Measurements from ENCODE around the gene TPP1. TPM values are rescaled to one million over a fixed set of nuclear protein-coding genes. Genes with fewer than 3 reads are reported as not detected.

TPP1 gene
- total RNA-seq, 6 experiments from 2014 or later, result 50.1 to 61.7 (median 54.1) TPM

GRCh38 chr11:6565988-6566703 lies 53.1 kb downstream of the TPP1 start:
- Mint-ChIP-seq H3K4me3 (no peak overlapping the region), H3K4me1 (ENCODE audit: low read depth) (peaks cover 16% of the 10 kb centered on the region), H3K27me3 (ENCODE audit: insufficient read depth) (no peaks in the 10 kb centered on the region; the same call in none of the 2 replicates), H3K9me3 (no peaks in the 10 kb centered on the region), H3K36me3 (ENCODE audit: low read depth) (no peaks in the 10 kb centered on the region; the same call in 1 of the 2 replicates), H3K27ac (no peak overlapping the region)
- no peak for DNase-seq
- TF ChIP-seq CTCF (IDR thresholded peaks at IDR 0.05), result no peak

- Mint-ChIP-seq H3K36me3 (ENCODE audit: low read depth) (no peaks in the 10 kb centered on the region; the same call in 1 of the 2 replicates), H3K27me3 (ENCODE audit: insufficient read depth) (no peaks in the 10 kb centered on the region; the same call in none of the 2 replicates), H3K4me1 (ENCODE audit: low read depth) (peaks cover 16% of the 10 kb centered on the region), H3K9me3 (no peaks in the 10 kb centered on the region), H3K27ac (no peak overlapping the region; the same call in 1 of the 2 replicates), H3K4me3 (no peak overlapping the region)
- DNase-seq, result no peak
- TF ChIP-seq CTCF (IDR thresholded peaks at IDR 0.05), result no peak
Measured at GRCh38 chr11:6565325-6565724, 53.9 kb downstream of the TPP1 start.

- no peak overlapping the region for H3K27ac Mint-ChIP-seq
- H3K27me3 Mint-ChIP-seq (ENCODE audit: insufficient read depth), result no peaks in the 10 kb centered on the region; the same call in none of the 2 replicates
- H3K4me1 Mint-ChIP-seq (ENCODE audit: low read depth), result peaks cover 13% of the 10 kb centered on the region
- no peaks in the 10 kb centered on the region for H3K9me3 Mint-ChIP-seq
- no peak for TF ChIP-seq CTCF (IDR thresholded peaks at IDR 0.05)
- no peak for DNase-seq
- H3K4me3 Mint-ChIP-seq, result no peak overlapping the region
- no peaks in the 10 kb centered on the region; the same call in 1 of the 2 replicates for H3K36me3 Mint-ChIP-seq (ENCODE audit: low read depth)
Measured at GRCh38 chr11:6563667-6564066, 55.6 kb downstream of the TPP1 start.

GRCh38 chr11:6563121-6563619 lies 56.1 kb downstream of the TPP1 start:
- TF ChIP-seq CTCF (IDR thresholded peaks at IDR 0.05), result no peak
- H3K27me3 Mint-ChIP-seq (ENCODE audit: insufficient read depth), result no peaks in the 10 kb centered on the region; the same call in none of the 2 replicates
- no peaks in the 10 kb centered on the region for H3K9me3 Mint-ChIP-seq
- H3K27ac Mint-ChIP-seq, result no peak overlapping the region
- H3K4me3 Mint-ChIP-seq, result no peak overlapping the region
- DNase-seq, result no peak
- peaks cover 8% of the 10 kb centered on the region for H3K4me1 Mint-ChIP-seq (ENCODE audit: low read depth)
- H3K36me3 Mint-ChIP-seq (ENCODE audit: low read depth), result no peaks in the 10 kb centered on the region; the same call in 1 of the 2 replicates

Other genes starting within 250 kb of the TPP1 start
- gene SMPD1, start 228.9 kb downstream of the TPP1 start, total RNA-seq (2021; fragmentation: NEBNext Ultra II Directional; extraction: Animal tissue kit (Norgen Biotek cat#: 25700)), result 100 to 1,000 TPM; 117 to 145 (median 123) TPM
- gene APBB1, start 200.3 kb downstream of the TPP1 start, total RNA-seq (2021; fragmentation: NEBNext Ultra II Directional; extraction: Animal tissue kit (Norgen Biotek cat#: 25700)), result 10 to 100 TPM; 32.3 to 38.7 (median 35.4) TPM
- under 1 TPM; 0.29 to 0.76 (median 0.55) TPM for gene HPX, start 178.4 kb downstream of the TPP1 start, total RNA-seq (2021; fragmentation: NEBNext Ultra II Directional; extraction: Animal tissue kit (Norgen Biotek cat#: 25700))
- gene TRIM3, start 145.5 kb downstream of the TPP1 start, total RNA-seq (2021; fragmentation: NEBNext Ultra II Directional; extraction: Animal tissue kit (Norgen Biotek cat#: 25700)), result 10 to 100 TPM; 14.3 to 19.1 (median 17.4) TPM
- 10 to 100 TPM; 60.9 to 72.4 (median 67.7) TPM for gene ARFIP2, start 138.1 kb downstream of the TPP1 start, total RNA-seq (2021; fragmentation: NEBNext Ultra II Directional; extraction: Animal tissue kit (Norgen Biotek cat#: 25700))
- gene TIMM10B, start 137.9 kb downstream of the TPP1 start, total RNA-seq (2021; fragmentation: NEBNext Ultra II Directional; extraction: Animal tissue kit (Norgen Biotek cat#: 25700)), result 10 to 100 TPM; 29.0 to 39.3 (median 31.0) TPM
- gene DNHD1, start 122.1 kb downstream of the TPP1 start, total RNA-seq (2021; fragmentation: NEBNext Ultra II Directional; extraction: Animal tissue kit (Norgen Biotek cat#: 25700)), result 1 to 10 TPM; 1.4 to 2.3 (median 1.6) TPM
- 10 to 100 TPM; 18.5 to 26.7 (median 20.2) TPM for gene RRP8, start 15.8 kb downstream of the TPP1 start, total RNA-seq (2021; fragmentation: NEBNext Ultra II Directional; extraction: Animal tissue kit (Norgen Biotek cat#: 25700))
- 100 to 1,000 TPM; 195 to 245 (median 223) TPM for gene ILK, start 15.6 kb downstream of the TPP1 start, total RNA-seq (2021; fragmentation: NEBNext Ultra II Directional; extraction: Animal tissue kit (Norgen Biotek cat#: 25700))
- gene TAF10, start 7.2 kb downstream of the TPP1 start, total RNA-seq (2021; fragmentation: NEBNext Ultra II Directional; extraction: Animal tissue kit (Norgen Biotek cat#: 25700)), result 100 to 1,000 TPM; 148 to 205 (median 192) TPM
- gene DCHS1, start 36.4 kb upstream of the TPP1 start, total RNA-seq (2021; fragmentation: NEBNext Ultra II Directional; extraction: Animal tissue kit (Norgen Biotek cat#: 25700)), result 1 to 10 TPM; 1.4 to 2.8 (median 2.3) TPM
- 100 to 1,000 TPM in 1 of 6 experiments, 10 to 100 TPM in 5; 79.5 to 111 (median 89.4) TPM for gene MRPL17, start 63.9 kb upstream of the TPP1 start, total RNA-seq (2021; fragmentation: NEBNext Ultra II Directional; extraction: Animal tissue kit (Norgen Biotek cat#: 25700))
- gene OR2AG2, start 152.6 kb upstream of the TPP1 start, total RNA-seq (2021; fragmentation: NEBNext Ultra II Directional; extraction: Animal tissue kit (Norgen Biotek cat#: 25700)), result under 1 TPM in 5 of 6 experiments, not detected in 1; 0.07 to 0.14 (median 0.08) TPM
- gene OR2AG1, start 163.6 kb upstream of the TPP1 start, total RNA-seq (2021; fragmentation: NEBNext Ultra II Directional; extraction: Animal tissue kit (Norgen Biotek cat#: 25700)), result not detected
- under 1 TPM in 1 of 6 experiments, not detected in 5; 0.12 TPM for gene OR6A2, start 180.3 kb upstream of the TPP1 start, total RNA-seq (2021; fragmentation: NEBNext Ultra II Directional; extraction: Animal tissue kit (Norgen Biotek cat#: 25700))
- not detected for gene OR10A5, start 226.3 kb upstream of the TPP1 start, total RNA-seq (2021; fragmentation: NEBNext Ultra II Directional; extraction: Animal tissue kit (Norgen Biotek cat#: 25700))
- gene OR10A2, start 243.6 kb upstream of the TPP1 start, total RNA-seq (2021; fragmentation: NEBNext Ultra II Directional; extraction: Animal tissue kit (Norgen Biotek cat#: 25700)), result not detected